ENCODE measurements around the gene NUDT3. TPM values are rescaled to one million over a fixed set of nuclear protein-coding genes. Genes with fewer than 3 reads are reported as not detected.

NUDT3 gene
- total RNA-seq, 1 experiment from 2014 or later = 25.2 TPM

GRCh38 chr6:34393191-34393965 lies 909 bp upstream of the NUDT3 start:
- Histone ChIP-seq H3K9me3 (ENCODE audit: control insufficient read depth in 1 of 2, insufficient read depth in 1 of 2, low read depth in 1 of 2, low read length in 2 of 2) (no peaks in the 10 kb centered on the region), H3K79me2 (ENCODE audit: insufficient read depth, low read length) (peaks cover 40% of the 10 kb centered on the region), H3K9ac (ENCODE audit: low read length) (peak overlapping the region; percentile 44), H4K20me1 (ENCODE audit: insufficient read depth) (no peaks in the 10 kb centered on the region), H3K4me1 (ENCODE audit: control insufficient read depth in 1 of 2, insufficient read depth in 2 of 2, low read length in 2 of 2) (peaks cover 10 to 15% of the 10 kb centered on the region in 2 experiments), H3K4me3 (replicated peaks in 1 of 2; ENCODE audit: low read depth in 1 of 2, low read length in 2 of 2) (peak overlapping the region; percentile 53 to 91), H3K4me2 (ENCODE audit: low read length) (peak overlapping the region; percentile 70), H2AFZ (ENCODE audit: low read depth, low read length, poor library complexity, severe bottlenecking) (peak overlapping the region; percentile 91), H3K36me3 (ENCODE audit: control insufficient read depth in 1 of 2, insufficient read depth in 2 of 2, low read length in 2 of 2) (no peaks in the 10 kb centered on the region), H3K9me2 (ENCODE audit: insufficient read depth) (no peaks in the 10 kb centered on the region), H3K27ac (ENCODE audit: low read depth, low read length) (peak overlapping the region; percentile 95), H3K27me3 (ENCODE audit: insufficient read depth, low read length) (no peaks in the 10 kb centered on the region)
- DNase-seq (ENCODE audit: low read depth, low spot score) = no peak
- BruUV-seq (replicated peaks) = TSS peak; percentile 73
- intact Hi-C loops (cut with micrococcal nuclease) = loop anchor here (2.0 kb wide), 1 partner anchor 145 kb away; the partner anchor contains the start of gene SMIM29
- no peak for TF ChIP-seq SRF (IDR thresholded peaks at IDR 0.05; ENCODE audit: low read depth)
- TF ChIP-seq CEBPB (IDR thresholded peaks at IDR 0.05; ENCODE audit: low read depth) = no peak
- no peak for TF ChIP-seq FOSL1 (IDR thresholded peaks at IDR 0.05; ENCODE audit: low read depth)
- no peak for TF ChIP-seq CBX3 (IDR thresholded peaks at IDR 0.05; ENCODE audit: low read depth)
- TF ChIP-seq YY1 (IDR thresholded peaks at IDR 0.05; ENCODE audit: extremely low read depth, insufficient replicate concordance, low read depth, low read length) = no peak
- TF ChIP-seq ELF1 (IDR thresholded peaks at IDR 0.05; ENCODE audit: borderline replicate concordance, low read depth) = no peak
- TF ChIP-seq EGR1 (IDR thresholded peaks at IDR 0.05; ENCODE audit: low read depth) = no peak
- TF ChIP-seq SP1 (IDR thresholded peaks at IDR 0.05; ENCODE audit: low read depth) = no peak
- TF ChIP-seq JUND (IDR thresholded peaks at IDR 0.05) = no peak
- no peak for TF ChIP-seq MAX (IDR thresholded peaks at IDR 0.05)
- TF ChIP-seq POLR2AphosphoS5 (IDR thresholded peaks at IDR 0.05; ENCODE audit: low read depth, low read length) = no peak
- no peak for TF ChIP-seq EZH2 (IDR thresholded peaks at IDR 0.05)
- no peak for TF ChIP-seq POLR2A (IDR thresholded peaks at IDR 0.05; ENCODE audit: borderline replicate concordance, extremely low read depth, insufficient read depth, insufficient read length)
- TF ChIP-seq, protein P1, sequence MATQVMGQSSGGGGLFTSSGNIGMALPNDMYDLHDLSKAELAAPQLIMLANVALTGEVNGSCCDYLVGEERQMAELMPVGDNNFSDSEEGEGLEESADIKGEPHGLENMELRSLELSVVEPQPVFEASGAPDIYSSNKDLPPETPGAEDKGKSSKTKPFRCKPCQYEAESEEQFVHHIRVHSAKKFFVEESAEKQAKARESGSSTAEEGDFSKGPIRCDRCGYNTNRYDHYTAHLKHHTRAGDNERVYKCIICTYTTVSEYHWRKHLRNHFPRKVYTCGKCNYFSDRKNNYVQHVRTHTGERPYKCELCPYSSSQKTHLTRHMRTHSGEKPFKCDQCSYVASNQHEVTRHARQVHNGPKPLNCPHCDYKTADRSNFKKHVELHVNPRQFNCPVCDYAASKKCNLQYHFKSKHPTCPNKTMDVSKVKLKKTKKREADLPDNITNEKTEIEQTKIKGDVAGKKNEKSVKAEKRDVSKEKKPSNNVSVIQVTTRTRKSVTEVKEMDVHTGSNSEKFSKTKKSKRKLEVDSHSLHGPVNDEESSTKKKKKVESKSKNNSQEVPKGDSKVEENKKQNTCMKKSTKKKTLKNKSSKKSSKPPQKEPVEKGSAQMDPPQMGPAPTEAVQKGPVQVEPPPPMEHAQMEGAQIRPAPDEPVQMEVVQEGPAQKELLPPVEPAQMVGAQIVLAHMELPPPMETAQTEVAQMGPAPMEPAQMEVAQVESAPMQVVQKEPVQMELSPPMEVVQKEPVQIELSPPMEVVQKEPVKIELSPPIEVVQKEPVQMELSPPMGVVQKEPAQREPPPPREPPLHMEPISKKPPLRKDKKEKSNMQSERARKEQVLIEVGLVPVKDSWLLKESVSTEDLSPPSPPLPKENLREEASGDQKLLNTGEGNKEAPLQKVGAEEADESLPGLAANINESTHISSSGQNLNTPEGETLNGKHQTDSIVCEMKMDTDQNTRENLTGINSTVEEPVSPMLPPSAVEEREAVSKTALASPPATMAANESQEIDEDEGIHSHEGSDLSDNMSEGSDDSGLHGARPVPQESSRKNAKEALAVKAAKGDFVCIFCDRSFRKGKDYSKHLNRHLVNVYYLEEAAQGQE (IDR thresholded peaks at IDR 0.05; ENCODE audit: low read depth) = no peak
- TF ChIP-seq, protein P2, sequence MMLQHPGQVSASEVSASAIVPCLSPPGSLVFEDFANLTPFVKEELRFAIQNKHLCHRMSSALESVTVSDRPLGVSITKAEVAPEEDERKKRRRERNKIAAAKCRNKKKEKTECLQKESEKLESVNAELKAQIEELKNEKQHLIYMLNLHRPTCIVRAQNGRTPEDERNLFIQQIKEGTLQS (IDR thresholded peaks at IDR 0.05) = no peak
- RAD21 ChIA-PET (ENCODE audit: low non-redundant PET in 1 of 2, low total read pairs in 2 of 2, uncharacterized antibody in 2 of 2, unreplicated experiment in 2 of 2) = no interaction called here
- CTCF ChIA-PET = no interaction called here
- POLR2A ChIA-PET = no interaction called here
- no peak for ATAC-seq

Measured in HCT116 (cell line).